PFSK-1 (cell line): ENCODE measurements around the gene VWA1.

Source experiments
- POLR2AphosphoS5 ChIP-seq: IDR thresholded peaks from 2 replicates; pipeline ENCODE4 v1.6.1; 2012; ENCODE audit warnings: low read depth, mild to moderate bottlenecking, control low read depth, low read length, moderate library complexity
- SIN3A ChIP-seq: IDR thresholded peaks from 2 replicates; pipeline ENCODE4 v1.6.1; 2012; ENCODE audit warnings: mild to moderate bottlenecking, low read length, moderate library complexity, borderline replicate concordance; ENCODE audit not compliant: insufficient read depth
- TAF1 ChIP-seq: IDR thresholded peaks from 2 replicates; pipeline ENCODE4 v1.6.1; 2012; ENCODE audit warnings: low read length, control low read depth, borderline replicate concordance; ENCODE audit not compliant: insufficient read depth
- TF ChIP-seq, protein P1 (sequence below), 2 experiments: IDR thresholded peaks; 2 replicates each; pipeline versions ENCODE4 v1.6.1 to v1.8.0; 2011 to 2012; ENCODE audit warnings: low read depth in 2 of 2, low read length in 2 of 2, control low read depth in 1 of 2, inconsistent platforms in 1 of 2, mild to moderate bottlenecking in 1 of 2, moderate library complexity in 1 of 2; ENCODE audit not compliant: insufficient read depth in 1 of 2

DNA sequence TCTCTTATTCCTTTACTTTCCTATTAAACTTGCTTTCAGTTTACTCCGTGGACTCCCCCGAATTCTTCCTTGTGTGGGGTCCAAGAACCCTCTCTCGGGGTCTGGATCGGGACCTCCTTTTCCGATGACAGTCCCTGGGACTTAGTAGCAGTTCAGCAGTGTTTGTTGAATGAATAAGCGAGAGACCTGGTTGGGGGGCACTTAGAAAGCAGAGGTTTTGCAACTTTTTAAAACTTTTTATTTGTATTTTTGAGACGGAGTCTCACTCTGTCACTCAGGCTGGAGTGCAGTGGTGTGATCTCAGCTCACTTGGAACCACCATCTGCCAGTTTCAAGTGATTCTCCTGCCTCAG is 12.3 kb upstream of the VWA1 start:
- no peak for TF ChIP-seq POLR2AphosphoS5
- TF ChIP-seq, protein P1, sequence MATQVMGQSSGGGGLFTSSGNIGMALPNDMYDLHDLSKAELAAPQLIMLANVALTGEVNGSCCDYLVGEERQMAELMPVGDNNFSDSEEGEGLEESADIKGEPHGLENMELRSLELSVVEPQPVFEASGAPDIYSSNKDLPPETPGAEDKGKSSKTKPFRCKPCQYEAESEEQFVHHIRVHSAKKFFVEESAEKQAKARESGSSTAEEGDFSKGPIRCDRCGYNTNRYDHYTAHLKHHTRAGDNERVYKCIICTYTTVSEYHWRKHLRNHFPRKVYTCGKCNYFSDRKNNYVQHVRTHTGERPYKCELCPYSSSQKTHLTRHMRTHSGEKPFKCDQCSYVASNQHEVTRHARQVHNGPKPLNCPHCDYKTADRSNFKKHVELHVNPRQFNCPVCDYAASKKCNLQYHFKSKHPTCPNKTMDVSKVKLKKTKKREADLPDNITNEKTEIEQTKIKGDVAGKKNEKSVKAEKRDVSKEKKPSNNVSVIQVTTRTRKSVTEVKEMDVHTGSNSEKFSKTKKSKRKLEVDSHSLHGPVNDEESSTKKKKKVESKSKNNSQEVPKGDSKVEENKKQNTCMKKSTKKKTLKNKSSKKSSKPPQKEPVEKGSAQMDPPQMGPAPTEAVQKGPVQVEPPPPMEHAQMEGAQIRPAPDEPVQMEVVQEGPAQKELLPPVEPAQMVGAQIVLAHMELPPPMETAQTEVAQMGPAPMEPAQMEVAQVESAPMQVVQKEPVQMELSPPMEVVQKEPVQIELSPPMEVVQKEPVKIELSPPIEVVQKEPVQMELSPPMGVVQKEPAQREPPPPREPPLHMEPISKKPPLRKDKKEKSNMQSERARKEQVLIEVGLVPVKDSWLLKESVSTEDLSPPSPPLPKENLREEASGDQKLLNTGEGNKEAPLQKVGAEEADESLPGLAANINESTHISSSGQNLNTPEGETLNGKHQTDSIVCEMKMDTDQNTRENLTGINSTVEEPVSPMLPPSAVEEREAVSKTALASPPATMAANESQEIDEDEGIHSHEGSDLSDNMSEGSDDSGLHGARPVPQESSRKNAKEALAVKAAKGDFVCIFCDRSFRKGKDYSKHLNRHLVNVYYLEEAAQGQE (IDR thresholded peaks at IDR 0.05; ENCODE audit: insufficient read depth in 1 of 2, low read depth in 2 of 2, low read length in 2 of 2): no peak
- no peak for TF ChIP-seq TAF1
- TF ChIP-seq SIN3A: no peak
